GM12872 (cell line): ENCODE data around the gene PIEZO2.

Experiments used
- TF ChIP-seq, protein P1 (sequence below): IDR thresholded peaks from 3 replicates; pipeline ENCODE4 v1.5.1; 2011; ENCODE audit warnings: low read depth, mild to moderate bottlenecking, low read length, moderate library complexity; ENCODE audit not compliant: insufficient read depth

The PIEZO2 gene

DNA sequence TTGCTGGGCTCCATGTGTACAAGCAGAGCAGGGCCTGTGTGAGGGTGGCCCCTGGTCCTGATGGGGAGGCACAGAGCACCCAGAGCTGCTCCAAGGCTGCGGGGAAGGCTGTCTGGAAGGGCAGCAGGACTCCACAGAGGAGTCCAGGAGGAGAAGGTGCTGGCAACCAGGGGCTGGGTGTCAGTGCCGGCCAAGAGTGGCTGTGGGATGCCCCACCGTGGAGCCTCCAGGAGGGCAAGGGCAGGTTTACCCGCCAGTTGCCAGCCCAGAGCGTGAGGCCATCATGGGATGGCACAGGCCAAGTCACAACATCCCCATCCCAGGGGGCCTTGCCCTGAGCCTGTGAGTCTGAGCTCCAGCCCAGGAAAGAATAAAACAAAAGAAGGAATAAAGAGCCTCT, 381.7 kb downstream of the PIEZO2 start:
- TF ChIP-seq, protein P1, sequence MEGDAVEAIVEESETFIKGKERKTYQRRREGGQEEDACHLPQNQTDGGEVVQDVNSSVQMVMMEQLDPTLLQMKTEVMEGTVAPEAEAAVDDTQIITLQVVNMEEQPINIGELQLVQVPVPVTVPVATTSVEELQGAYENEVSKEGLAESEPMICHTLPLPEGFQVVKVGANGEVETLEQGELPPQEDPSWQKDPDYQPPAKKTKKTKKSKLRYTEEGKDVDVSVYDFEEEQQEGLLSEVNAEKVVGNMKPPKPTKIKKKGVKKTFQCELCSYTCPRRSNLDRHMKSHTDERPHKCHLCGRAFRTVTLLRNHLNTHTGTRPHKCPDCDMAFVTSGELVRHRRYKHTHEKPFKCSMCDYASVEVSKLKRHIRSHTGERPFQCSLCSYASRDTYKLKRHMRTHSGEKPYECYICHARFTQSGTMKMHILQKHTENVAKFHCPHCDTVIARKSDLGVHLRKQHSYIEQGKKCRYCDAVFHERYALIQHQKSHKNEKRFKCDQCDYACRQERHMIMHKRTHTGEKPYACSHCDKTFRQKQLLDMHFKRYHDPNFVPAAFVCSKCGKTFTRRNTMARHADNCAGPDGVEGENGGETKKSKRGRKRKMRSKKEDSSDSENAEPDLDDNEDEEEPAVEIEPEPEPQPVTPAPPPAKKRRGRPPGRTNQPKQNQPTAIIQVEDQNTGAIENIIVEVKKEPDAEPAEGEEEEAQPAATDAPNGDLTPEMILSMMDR, result no peak

DNA sequence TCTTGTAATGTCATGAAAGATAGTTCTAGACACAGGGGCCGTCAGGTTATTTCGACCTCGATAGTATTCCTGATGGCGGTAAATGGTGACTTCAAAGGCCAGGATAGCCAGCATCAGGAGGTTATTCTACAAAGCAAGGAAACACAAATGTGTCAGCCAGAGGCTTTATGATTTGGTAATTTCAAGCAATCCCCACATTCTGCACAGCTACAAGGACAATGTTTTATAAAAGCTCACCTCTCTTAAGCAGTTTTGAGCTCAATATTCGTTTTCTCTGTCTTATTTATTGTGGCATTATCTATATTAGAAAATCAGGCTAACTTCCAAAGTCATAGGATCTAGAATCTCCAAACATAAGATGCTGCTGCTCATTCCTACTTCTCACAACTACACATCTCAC, 388.4 kb downstream of the PIEZO2 start:
- TF ChIP-seq, protein P1, result no peak

DNA sequence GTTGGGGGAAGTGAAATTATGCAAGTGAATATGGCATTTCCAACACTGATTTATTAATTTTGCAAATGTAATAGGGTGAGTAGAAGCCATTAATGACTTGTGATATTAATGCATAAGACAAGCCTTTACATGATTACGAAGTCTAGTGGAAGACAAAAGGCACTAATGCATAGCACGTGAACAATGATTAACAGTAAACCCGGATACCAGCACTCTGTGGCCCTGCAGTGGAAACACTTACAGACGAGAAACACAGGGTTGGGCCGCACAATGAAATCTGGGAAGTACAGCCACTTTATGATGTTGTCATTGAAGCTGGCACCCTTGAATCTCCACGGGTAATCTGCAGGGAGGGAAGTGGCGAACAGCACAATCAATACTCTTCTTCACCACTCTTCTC, 390.1 kb downstream of the PIEZO2 start:
- TF ChIP-seq, protein P1, result no peak

DNA sequence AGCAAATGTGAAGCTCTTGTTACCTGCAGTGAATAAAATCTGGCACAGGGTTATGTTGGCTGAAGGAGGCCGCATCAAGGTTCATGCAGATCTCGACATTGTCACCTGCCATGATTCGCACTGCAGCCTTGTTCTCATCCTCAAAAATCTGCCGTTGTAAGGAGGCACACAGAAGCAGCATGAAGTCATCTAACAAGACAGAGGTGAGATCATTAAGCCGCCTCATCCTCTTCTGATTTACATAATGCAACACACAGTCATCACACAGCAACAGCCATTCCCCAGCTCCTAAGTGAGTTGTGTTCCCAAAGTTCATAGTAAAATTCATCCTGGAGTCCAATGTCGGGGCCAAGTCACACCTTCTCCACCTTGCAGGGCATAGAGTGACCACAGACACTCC, 391.4 kb downstream of the PIEZO2 start:
- TF ChIP-seq, protein P1, result no peak

DNA sequence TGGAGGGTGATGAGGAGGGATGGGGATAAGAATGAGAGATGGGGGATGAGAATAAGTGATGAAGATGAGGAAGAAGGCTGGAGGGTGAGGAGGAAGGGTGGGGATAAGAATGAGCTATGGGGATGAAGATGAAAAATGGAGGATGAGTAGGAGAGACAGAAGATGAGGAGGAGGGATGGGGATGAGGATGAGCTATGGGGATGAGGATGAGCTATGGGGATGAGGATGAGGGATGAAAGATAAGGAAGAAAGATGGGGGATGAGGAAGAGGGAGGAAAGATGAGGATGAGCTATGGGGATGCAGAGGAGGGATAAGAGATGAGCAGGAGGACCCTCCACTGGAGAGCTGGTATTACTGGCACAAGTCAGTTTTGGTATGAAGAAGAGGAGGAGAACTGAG, 392.0 kb downstream of the PIEZO2 start:
- TF ChIP-seq, protein P1, result no peak

DNA sequence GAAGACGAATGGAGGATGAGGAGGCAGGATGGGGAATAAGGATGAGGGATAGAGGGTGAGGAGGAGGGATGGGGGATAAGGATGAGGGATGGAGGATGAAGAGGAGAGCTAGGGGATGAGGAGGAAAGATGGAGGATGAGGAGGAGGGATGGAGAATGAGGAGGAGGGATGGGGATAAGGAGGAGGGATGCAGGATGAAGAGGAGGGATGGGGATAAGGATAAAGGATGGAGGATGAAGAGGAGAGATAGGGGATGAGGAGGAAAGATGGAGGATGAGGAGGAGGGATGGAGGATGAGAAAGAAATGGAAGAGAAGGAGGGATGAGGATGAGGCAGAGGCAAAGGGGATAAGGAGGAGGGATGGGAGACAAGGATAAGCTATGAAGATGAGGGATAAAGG, 393.5 kb downstream of the PIEZO2 start:
- TF ChIP-seq, protein P1, result no peak

DNA sequence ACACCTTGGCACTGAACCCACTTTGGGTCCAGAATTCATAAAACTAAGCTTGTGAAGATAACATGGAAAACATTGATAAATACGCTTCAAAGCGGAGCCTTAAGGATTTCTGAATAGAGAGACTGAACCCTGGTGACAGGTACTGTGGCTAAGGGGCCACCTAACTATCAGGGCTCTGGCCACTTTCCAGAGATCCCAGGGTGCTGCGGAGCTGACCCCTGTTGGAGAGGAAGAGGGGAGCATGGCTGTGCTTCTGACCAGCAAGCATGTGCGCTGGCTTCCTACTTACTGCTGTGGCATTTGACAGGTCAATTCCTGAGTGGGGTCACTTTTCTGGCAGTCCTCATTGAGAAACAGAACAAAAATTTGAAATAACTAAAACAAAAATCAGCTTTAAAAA, 395.2 kb downstream of the PIEZO2 start:
- TF ChIP-seq, protein P1, result no peak

DNA sequence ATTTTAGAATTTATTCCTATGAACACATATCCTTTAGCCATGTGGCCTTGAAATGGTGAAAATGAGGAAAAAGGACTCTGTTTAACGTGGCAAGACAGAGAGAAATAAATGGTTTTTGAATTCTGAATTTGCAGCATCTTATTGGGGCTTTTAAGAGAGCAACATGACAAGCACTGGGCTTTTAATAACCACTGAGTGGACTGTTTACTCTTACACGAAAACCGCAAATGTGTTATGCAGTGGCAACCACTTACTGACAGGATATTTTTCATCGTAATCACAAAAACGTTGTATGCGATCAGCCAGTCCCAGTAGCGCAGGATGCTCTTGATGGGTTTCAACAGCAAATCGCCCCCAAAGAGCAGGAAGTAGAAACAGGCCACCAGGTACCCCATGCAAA, 397.0 kb downstream of the PIEZO2 start:
- TF ChIP-seq, protein P1, result no peak
